MG63 (cell line): ENCODE measurements around the gene COL4A1. TPM values are rescaled to one million over a fixed set of nuclear protein-coding genes. Genes with fewer than 3 reads are reported as not detected.

Source experiments
- DNase-seq: peaks from one replicate; pipeline ENCODE4 v3.0.0-alpha.2; 2020
- H3K27me3 ChIP-seq: fragments of 250-450 bp; sonication (Bioruptor Pico); 2 replicates; pipeline ENCODE4 v1.5.1; 2020; ENCODE audit warnings: mild to moderate bottlenecking, moderate library complexity
- H3K36me3 ChIP-seq: fragments of 250-450 bp; sonication (Bioruptor Pico); 2 replicates; pipeline ENCODE4 v1.5.1; 2020; ENCODE audit warnings: mild to moderate bottlenecking, moderate library complexity
- H3K4me3 ChIP-seq: fragments of 250-450 bp; sonication (Bioruptor Pico); 2 replicates; pipeline ENCODE4 v1.5.1; 2020; ENCODE audit warnings: mild to moderate bottlenecking, moderate library complexity
- H3K9me3 ChIP-seq: fragments of 250-450 bp; sonication (Bioruptor Pico); 2 replicates; pipeline ENCODE4 v1.5.1; 2020; ENCODE audit warnings: mild to moderate bottlenecking, moderate library complexity
- total RNA-seq: library from RNA; depleted of rRNA; stranded (reverse); fragments of >200 nt; shearing (Covaris generic); gene quantifications from 2 replicates; pipeline ENCODE4 v1.2.3, GENCODE V29; 2014; ENCODE audit warnings: low replicate concordance

The COL4A1 gene
- total RNA-seq, 1 experiment from 2014 or later, result 24.9 TPM

DNA sequence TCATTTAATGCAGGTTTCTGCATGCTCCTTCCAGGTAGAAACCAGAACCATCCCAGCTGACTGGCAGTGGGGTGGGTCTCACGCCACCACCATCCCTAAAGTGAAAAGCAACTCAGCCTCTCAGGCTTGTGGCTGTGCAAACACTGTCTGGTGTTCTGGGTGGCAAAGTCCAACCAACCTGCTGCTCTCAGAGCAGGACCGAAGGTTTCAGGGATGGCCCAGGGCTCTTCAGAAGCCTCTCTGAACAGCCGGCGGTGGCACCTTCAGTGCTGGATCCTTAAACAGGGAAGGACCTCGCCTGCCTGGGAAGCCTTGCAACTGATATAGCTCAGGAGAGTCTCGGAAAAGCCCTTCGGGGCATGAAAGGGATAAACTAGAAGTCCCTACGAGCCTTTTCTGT lies 100.8 kb downstream of the COL4A1 start:
- H3K9me3 ChIP-seq, result no peaks in the 10 kb centered on the region
- no peak overlapping the region for H3K4me3 ChIP-seq
- DNase-seq, result no peak
- H3K36me3 ChIP-seq, result no peaks in the 10 kb centered on the region
- no peaks in the 10 kb centered on the region for H3K27me3 ChIP-seq

DNA sequence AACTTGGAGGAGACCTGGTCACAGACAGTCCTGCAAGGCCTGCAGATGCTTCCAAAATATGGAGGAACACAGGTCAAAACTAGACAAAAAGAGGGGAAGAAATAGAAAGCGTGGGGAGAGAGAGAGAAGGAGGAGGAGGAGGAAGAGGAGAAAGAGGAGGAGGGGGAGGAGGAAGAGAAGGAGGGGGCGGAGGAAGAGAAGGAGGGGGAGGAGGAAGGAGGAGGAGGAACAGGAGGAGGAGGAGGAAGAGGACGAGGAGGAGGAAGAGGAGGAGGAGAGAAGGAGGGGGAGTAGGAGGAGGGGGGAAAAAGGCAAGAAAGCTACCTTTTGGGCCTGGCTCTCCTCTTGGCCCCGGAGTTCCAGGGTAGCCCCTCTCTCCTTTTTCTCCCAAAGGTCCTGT lies 105.8 kb downstream of the COL4A1 start:
- DNase-seq, result no peak
- Histone ChIP-seq H3K36me3 (no peaks in the 10 kb centered on the region), H3K27me3 (no peaks in the 10 kb centered on the region), H3K4me3 (no peak overlapping the region), H3K9me3 (no peaks in the 10 kb centered on the region)

DNA sequence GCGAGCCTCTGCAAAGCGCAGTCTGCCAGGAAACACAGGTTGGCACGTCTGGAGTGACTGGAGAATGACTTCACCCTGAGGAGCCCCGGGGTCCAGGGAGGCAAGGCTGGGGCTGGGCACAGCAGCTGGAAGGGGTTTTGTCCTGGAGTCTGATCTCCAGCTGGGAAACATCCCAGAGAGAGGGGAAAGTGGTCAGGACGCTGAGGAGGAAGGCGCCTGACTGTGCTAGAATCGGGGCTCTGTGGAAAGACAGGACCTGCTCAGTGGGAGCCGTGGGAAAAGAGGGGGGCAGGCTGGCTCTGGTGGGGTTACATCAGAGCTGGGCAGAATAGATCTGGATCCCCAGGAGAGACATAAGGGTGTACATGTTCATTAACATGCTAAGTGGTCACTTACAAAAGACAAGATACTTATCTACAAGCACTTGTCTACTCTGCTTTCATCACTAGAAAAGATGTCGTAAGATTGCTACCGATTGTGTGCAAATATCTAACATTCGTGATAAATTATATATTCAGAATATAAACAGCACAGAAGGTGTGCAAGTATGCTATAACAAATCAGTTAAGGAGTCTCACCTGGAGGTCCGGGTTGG lies 106.6 kb downstream of the COL4A1 start:
- H3K4me3 ChIP-seq, result no peak overlapping the region
- H3K36me3 ChIP-seq, result no peaks in the 10 kb centered on the region
- no peak for DNase-seq
- no peaks in the 10 kb centered on the region for H3K27me3 ChIP-seq
- no peaks in the 10 kb centered on the region for H3K9me3 ChIP-seq

DNA sequence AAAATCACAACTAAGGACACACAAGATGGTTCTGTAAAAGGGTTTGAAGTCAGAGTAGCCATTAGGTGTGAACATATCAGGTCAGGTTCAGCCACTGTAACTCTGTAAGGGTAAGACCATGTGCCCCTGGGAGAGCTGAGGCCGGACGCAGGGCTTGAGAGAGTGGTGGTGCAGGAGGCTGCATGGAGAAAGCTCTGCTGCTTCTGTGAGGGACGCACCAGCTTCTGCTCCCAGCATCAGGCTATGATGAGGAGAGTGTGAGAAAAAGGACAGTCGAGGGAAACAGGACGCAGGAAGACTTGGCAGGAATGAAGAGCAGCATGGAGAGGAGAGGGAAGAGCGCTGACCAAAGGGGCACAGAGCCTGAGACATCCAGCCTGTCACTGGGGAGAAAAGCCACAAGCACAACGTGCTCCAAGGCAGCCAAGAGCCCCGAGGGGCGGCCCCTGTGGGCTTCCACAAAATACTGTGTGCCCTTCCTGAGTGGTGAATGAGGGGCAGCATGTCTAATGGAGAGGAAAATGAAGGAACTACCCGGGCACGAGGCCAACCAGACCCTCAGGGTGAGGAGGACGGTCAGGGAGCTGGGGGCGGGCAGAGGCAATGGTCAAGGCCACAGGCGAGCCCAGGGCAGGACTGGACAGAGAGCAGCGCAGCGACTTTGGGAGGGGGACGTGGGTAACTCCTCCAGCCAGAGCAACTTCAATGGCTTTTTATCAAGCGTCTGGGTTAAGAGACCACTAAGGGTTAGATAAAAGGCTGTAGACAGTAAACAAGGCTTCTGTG lies 107.7 kb downstream of the COL4A1 start:
- Histone ChIP-seq H3K9me3 (no peaks in the 10 kb centered on the region), H3K4me3 (no peak overlapping the region), H3K27me3 (no peaks in the 10 kb centered on the region), H3K36me3 (no peaks in the 10 kb centered on the region)
- DNase-seq, result no peak

DNA sequence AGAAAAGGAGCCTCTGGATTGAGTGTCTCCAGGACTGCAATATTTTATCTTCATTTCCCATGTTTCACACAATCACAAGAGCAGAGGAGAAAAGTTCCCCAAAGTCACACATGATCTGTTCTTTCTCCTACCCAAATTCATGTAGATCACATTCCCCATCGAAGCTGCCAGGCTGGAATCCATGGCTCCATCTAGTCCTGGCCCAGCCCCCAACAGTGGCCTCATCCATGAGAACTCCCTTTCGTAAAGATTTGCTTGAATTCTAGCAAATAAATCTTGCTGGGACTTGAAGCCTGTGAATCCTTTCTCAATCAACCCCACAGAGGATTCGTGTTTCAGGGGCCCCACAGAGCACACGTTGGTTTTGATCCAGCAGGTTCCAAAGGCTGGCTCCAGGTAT lies 109.5 kb downstream of the COL4A1 start:
- Histone ChIP-seq H3K27me3 (no peaks in the 10 kb centered on the region), H3K4me3 (no peak overlapping the region), H3K9me3 (no peaks in the 10 kb centered on the region), H3K36me3 (no peaks in the 10 kb centered on the region)
- no peak for DNase-seq

DNA sequence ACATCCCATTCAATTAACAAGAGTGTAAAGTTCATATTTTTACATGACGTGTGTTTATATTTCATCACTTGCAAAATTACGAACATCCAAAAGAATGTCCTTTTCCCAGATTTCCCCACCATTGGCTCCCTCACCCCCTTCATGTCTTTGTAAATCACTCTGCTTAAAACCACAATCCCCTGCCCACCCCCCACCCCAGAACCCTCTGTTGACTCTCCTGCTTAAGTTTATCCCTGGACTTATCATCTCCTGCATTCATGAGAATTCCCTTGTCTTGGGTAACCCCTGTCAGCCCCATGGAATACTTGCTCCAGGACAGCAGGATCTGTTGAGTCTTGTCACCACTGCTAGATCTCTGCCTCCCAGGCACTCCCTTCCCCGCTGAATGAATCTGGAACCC lies 109.9 kb downstream of the COL4A1 start:
- DNase-seq, result no peak
- H3K9me3 ChIP-seq, result no peaks in the 10 kb centered on the region
- no peak overlapping the region for H3K4me3 ChIP-seq
- no peaks in the 10 kb centered on the region for H3K36me3 ChIP-seq
- no peaks in the 10 kb centered on the region for H3K27me3 ChIP-seq

DNA sequence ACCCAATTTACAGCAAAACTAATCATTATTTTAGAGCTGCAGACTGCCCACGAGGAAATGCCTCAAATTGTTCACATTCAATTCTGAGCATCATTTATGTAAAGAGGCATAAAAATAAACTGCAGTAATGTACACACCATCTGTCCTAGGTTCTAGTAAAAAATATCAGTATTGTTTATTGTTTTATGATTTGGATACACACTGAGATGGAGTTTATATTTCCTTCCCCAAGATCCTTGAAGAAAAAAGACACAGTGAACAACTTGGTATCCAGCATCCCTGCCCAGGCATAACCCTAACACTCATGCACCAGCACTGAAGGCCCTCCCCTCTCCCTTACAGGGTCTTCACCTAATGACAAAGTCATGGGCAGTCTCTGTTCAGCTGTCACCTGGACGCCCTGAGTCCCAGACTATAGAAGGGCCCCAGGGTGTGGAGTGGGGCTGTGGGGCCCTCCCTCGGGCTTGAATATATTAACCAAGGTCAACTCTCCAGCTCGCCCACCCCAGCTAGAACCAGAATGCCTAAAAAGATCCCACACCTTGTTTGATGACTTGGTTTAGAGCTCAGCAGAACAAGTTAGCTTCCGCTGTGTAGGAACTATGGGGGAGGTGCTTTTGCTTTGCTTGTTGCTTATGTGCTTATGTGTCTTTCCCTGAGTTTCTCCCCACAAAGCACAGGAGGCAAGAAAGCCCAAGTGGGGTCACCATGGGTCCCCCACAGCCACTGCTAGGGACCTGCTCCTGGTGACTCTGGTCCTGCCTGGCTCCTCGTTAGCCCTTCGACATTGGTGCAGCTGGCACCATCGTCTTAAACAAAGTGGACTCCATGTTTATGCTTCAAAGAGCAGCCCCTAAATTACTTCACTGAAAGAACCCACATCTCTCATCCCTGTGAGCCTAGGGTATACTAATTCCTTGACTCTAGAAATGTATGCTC lies 111.1 kb downstream of the COL4A1 start:
- H3K9me3 ChIP-seq, result no peaks in the 10 kb centered on the region
- no peaks in the 10 kb centered on the region for H3K27me3 ChIP-seq
- no peak for DNase-seq
- no peak overlapping the region for H3K4me3 ChIP-seq
- no peaks in the 10 kb centered on the region for H3K36me3 ChIP-seq

DNA sequence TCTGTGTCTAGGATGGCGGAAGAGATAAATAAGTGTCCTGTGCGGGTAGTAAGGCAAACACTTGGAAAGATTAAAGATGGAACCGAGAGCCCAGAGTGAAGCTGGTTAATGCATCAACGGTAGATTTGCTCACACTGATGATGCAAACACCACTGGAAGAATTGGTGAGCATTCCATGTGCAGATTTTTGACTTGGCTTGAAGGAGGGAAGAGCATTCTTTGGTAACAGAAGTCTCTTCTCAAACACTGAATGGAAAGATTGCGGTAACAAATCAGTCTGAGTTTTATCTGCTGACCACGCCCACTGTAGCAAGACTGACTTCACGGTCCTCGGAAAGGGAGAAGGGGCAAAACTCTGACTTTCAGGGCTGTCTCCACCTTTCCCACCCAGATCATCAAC lies 112.5 kb downstream of the COL4A1 start:
- Histone ChIP-seq H3K9me3 (no peaks in the 10 kb centered on the region), H3K4me3 (no peak overlapping the region), H3K36me3 (no peaks in the 10 kb centered on the region), H3K27me3 (no peaks in the 10 kb centered on the region)
- no peak for DNase-seq

DNA sequence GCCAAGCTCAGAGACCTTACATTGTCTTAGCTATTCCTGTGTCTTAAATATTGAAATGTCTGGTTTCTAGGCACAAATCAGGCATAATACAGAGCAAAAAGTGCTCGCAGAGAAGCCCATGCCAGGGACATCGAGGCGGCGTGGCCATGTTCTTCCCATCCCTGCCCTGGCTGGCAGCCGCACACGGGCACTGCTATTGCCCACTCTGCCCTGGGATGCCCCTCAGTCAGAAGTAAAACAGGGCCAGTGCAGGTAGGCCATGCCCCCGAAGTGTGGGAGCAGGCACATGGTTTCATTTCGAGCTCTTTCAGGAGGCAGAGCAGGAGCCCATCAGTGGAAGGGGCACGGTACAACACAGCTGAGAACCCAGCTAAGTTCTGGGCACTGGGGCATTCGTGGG lies 113.5 kb downstream of the COL4A1 start:
- no peaks in the 10 kb centered on the region for H3K9me3 ChIP-seq
- H3K4me3 ChIP-seq, result no peak overlapping the region
- no peaks in the 10 kb centered on the region for H3K27me3 ChIP-seq
- no peaks in the 10 kb centered on the region for H3K36me3 ChIP-seq
- no peak for DNase-seq

DNA sequence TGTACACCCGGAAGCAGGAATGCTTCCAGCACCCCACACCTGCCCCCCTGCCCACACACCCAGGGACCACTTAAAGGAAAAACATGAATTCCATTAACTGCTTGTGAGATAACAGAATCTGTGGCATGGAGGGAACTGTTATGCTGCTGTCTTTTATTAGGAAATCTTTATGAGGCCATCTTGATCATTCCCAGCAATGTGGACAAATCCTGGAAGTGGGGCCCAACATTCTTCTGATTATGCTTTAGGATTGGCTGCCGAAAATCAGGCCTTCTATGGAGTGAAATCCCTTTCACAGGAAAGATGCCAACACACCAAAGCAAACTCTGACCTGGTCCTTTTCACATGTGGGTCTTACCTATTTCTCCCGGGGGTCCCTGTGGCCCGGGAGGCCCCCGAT lies 114.5 kb downstream of the COL4A1 start:
- DNase-seq, result no peak
- Histone ChIP-seq H3K9me3 (no peaks in the 10 kb centered on the region), H3K4me3 (no peak overlapping the region), H3K27me3 (no peaks in the 10 kb centered on the region), H3K36me3 (no peaks in the 10 kb centered on the region)

DNA sequence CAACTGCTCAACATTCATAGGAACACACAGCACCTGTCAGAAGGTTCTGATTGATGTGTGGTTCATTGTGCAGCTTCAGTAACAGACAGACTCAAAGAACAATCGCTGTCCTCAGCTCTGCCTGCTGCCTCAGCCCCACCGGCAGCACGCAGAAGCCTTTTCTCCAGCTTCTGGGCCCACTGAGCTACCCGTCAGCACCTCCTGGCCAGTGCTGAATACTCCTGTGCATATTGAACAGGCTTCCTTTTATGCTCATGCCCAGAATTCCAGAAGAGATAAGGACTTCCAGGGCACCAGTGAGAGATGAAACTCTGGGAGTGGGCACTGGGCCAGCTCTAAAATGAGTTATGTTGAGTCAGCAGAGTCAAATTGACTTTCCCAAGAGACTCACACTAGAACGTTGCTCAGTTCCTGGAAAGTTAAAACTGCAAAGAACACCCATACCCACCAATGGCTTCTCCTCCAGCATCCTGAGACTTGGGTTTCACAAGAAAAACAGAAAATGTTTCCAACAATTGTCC lies 119.3 kb downstream of the COL4A1 start:
- no peak overlapping the region for H3K4me3 ChIP-seq
- H3K9me3 ChIP-seq, result no peaks in the 10 kb centered on the region
- peak; percentile 57 for DNase-seq
- H3K27me3 ChIP-seq, result no peaks in the 10 kb centered on the region
- H3K36me3 ChIP-seq, result no peaks in the 10 kb centered on the region

DNA sequence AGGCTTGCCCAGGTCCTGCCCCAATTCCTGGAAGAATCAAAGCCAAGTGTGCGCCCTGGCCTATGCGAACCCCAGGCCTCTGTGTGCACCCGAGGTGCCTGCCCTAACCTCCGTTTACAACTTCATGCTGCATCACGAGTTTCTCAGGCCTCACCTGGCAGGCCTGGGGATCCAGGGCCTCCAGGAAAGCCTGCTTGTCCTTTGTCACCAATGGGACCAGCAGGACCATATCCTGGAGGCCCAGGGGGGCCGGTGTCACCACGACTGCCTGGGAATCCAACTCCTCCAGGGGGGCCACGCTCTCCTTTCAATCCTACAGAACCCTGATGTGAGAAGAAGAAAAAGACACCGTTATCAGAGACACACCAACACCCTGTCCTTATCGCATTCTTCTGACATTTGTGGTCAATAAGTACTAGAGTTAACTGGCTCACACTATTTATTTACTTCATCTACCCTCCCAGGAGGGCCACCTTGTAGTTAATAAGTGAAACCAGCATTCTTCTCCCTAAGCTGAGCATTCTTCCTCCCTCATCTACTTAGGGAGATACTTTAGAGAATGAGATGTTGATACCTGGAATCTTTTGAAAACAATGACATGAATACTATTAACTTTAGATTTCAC lies 120.6 kb downstream of the COL4A1 start:
- Histone ChIP-seq H3K36me3 (no peaks in the 10 kb centered on the region), H3K27me3 (no peaks in the 10 kb centered on the region), H3K4me3 (no peak overlapping the region), H3K9me3 (no peaks in the 10 kb centered on the region)
- no peak for DNase-seq

DNA sequence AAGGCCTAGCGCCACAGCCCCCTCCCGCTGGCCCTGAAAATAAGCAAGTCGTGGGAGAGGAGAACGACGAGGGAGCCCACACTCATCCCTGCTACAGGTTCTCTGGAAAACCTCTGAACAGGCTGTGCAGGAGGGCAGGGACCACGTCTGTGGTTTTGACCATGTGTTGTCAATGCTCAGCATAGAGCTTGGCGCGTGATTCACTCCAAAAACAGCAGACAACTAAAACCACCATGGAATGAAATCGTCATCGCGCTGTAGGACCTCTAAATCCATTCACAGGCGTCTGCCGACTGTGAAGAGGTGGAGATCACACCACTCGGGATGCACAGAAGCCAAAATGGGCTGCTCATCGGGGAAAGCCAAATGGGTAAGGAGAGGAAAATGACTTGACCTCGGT lies 121.3 kb downstream of the COL4A1 start:
- no peaks in the 10 kb centered on the region for H3K36me3 ChIP-seq
- DNase-seq, result no peak
- no peaks in the 10 kb centered on the region for H3K27me3 ChIP-seq
- no peak overlapping the region for H3K4me3 ChIP-seq
- H3K9me3 ChIP-seq, result no peaks in the 10 kb centered on the region

DNA sequence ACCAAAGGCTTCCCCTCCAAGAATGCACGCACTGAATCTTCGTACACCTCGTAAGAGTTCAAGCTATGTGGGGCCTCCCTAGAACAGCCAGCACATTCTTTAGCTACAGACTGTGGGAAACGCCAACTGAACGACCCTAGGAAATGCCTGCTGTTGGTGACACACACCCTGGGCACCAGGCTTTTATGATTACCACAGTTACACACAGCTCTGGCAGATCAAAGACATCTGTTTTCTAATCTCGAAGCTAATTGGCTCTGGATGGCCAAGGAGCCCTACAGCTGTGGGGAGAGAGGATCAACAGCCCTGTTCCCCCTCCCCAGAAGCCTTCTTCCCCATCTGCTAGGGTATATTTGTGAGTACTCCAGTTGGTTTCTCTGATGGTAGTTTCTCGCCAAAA lies 123.0 kb downstream of the COL4A1 start:
- H3K9me3 ChIP-seq, result no peaks in the 10 kb centered on the region
- no peak overlapping the region for H3K4me3 ChIP-seq
- H3K36me3 ChIP-seq, result no peaks in the 10 kb centered on the region
- no peak for DNase-seq
- no peaks in the 10 kb centered on the region for H3K27me3 ChIP-seq

DNA sequence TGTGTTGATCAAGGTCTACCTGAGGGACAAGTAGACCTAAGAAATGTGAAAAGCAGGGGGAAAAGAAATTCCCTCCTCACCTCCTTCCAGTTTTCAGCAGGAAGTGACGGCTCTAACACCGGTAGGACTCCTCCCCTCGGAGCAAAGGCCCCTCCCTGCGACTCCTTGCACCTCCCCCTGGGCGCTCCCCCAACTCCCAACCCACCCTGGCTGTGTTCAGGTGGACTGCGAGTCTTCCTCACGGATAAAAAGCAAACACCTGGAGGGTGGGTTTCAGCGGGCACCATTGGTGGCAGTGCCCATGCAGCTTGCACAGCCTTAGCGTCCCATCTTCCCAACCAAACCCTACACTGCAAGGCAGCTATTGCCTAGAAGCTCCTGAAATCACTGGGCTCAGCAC lies 124.5 kb downstream of the COL4A1 start:
- H3K27me3 ChIP-seq, result no peaks in the 10 kb centered on the region
- H3K36me3 ChIP-seq, result no peaks in the 10 kb centered on the region
- DNase-seq, result no peak
- no peaks in the 10 kb centered on the region for H3K9me3 ChIP-seq
- H3K4me3 ChIP-seq, result no peak overlapping the region

DNA sequence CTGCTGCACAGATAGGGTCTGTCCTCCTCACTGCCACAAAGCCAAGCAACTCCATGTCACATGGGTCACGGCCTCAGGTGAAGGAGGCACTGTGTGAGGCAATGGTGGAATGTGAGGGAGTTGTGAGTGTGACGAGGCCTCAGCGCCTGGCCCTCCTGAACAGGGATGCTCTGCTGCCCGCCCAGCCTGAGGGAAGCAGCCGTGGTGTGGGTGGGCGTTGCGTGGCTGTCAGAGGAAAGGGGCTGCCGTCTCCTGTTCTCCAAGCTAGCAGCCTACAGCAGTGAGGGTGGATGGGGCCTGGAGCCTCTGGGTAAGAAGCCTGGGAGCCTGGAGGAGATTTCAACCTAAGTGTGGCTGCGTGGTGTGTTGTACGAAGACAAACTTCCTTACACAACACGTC lies 125.0 kb downstream of the COL4A1 start:
- no peak overlapping the region for H3K4me3 ChIP-seq
- no peak for DNase-seq
- H3K36me3 ChIP-seq, result no peaks in the 10 kb centered on the region
- H3K27me3 ChIP-seq, result no peaks in the 10 kb centered on the region
- no peaks in the 10 kb centered on the region for H3K9me3 ChIP-seq

DNA sequence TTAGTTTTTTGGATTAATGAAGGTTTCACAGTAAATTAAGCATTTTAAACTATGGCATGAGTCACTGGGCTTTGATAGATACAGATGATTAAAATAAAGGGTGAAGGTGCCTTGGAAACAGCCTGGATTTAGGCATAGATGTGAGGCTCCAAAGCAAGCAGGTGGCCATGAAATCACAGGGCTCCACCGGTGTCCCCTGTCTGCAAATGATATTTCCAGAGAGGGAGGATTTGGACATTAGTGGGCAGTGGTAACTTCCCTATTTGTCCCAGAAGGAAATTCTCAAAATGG lies 127.2 kb downstream of the COL4A1 start:
- no peaks in the 10 kb centered on the region for H3K9me3 ChIP-seq
- H3K36me3 ChIP-seq, result no peaks in the 10 kb centered on the region
- DNase-seq, result no peak

More for the DNA sequence above, 127.2 kb downstream of the COL4A1 start:
- Histone ChIP-seq H3K4me3 (no peak overlapping the region), H3K27me3 (no peaks in the 10 kb centered on the region)
